NCI-H1436 (cell line): Measurements from ENCODE around the gene CFAP141.
"Not testable (repeated sequence)": the region's sequence is repeated elsewhere in the genome, so short reads cannot be mapped to it uniquely, and the experiment has no call there.

Source experiments
- DNase-seq: peaks from one replicate; lab custom pipeline; 2025; lab: John Stamatoyannopoulos, UW

The CFAP141 gene

GRCh38 chr1:154208677-154209388 is 2.7 kb upstream of the CFAP141 start:
- no peak for DNase-seq

GRCh38 chr1:154207262-154207661 is 1.1 kb upstream of the CFAP141 start:
- no peak for DNase-seq

- not testable (repeated sequence) for DNase-seq
Measured at GRCh38 chr1:154205778-154206177, 355 bp downstream of the CFAP141 start.

GRCh38 chr1:154199563-154199879 is 6.6 kb downstream of the CFAP141 start:
- DNase-seq = no peak

- peak; percentile 46 for DNase-seq
Measured at GRCh38 chr1:154198756-154199562, 7.2 kb downstream of the CFAP141 start.

GRCh38 chr1:154193821-154194220 is 12.3 kb downstream of the CFAP141 start:
- peak; percentile 35 for DNase-seq

GRCh38 chr1:154192476-154192875 is 13.7 kb downstream of the CFAP141 start:
- DNase-seq = no peak

- no peak for DNase-seq
Measured at GRCh38 chr1:154191990-154192461, 14.1 kb downstream of the CFAP141 start, which contains the start of gene TPM3. TSS of gene TPM3 (minus strand) at chr1:154192100. CDS start at chr1:154192018, 82 bp downstream.

- DNase-seq = no peak
Measured at GRCh38 chr1:154190550-154190949, 15.6 kb downstream of the CFAP141 start.

- no peak for DNase-seq
Measured at GRCh38 chr1:154186852-154187501, 19.2 kb downstream of the CFAP141 start.

- peak; percentile 33 for DNase-seq
Measured at GRCh38 chr1:154186177-154186576, 20.0 kb downstream of the CFAP141 start.

- DNase-seq = peak; percentile 94
Measured at GRCh38 chr1:154183046-154183915, 22.9 kb downstream of the CFAP141 start.

- DNase-seq = no peak
Measured at GRCh38 chr1:154182344-154183045, 23.6 kb downstream of the CFAP141 start.

GRCh38 chr1:154181944-154182343 is 24.2 kb downstream of the CFAP141 start:
- no peak for DNase-seq

- no peak for DNase-seq
Measured at GRCh38 chr1:154179946-154180687, 26.0 kb downstream of the CFAP141 start.

GRCh38 chr1:154178911-154179811 is 27.0 kb downstream of the CFAP141 start:
- no peak for DNase-seq

- no peak for DNase-seq
Measured at GRCh38 chr1:154178013-154178412, 28.1 kb downstream of the CFAP141 start.

GRCh38 chr1:154176337-154176736 is 29.8 kb downstream of the CFAP141 start:
- no peak for DNase-seq

- no peak for DNase-seq
Measured at GRCh38 chr1:154174654-154175053, 31.5 kb downstream of the CFAP141 start.
